NCI-H1417 treated with DMSO at 0.1 percent for 48 hours (cell line): Measurements from ENCODE around the gene HTR2A.

ENCODE experiments used
- DNase-seq: peaks from one replicate; lab custom pipeline; 2025; lab: John Stamatoyannopoulos, UW

Gene HTR2A

GRCh38 chr13:46896341-46897137 is at the start of gene HTR2A:
TSS of gene HTR2A (minus strand) at chr13:46897053. CDS start at chr13:46895906, 1,147 bp downstream.
- no peak for DNase-seq

DNA sequence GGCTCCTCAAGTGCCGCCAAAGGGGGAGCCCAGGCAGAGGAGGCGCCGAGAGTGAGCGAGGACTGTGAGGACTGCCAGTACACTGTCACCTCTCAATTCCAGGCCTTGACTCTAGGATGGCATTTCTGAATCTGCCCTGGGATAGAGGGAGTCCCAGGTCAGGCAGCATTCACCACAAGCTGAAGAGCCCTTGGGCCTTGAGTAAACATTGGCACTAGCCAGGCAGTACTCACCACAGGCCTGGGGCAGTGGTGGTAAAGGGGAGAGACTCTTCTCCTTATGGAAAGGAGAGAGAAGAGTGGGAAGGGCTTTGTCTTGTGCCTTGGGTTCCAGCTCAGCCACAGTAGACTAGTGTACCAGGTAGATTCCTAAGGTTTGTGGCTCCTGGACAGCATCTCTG is 39.7 kb upstream of the HTR2A start:
- DNase-seq, result no peak

GRCh38 chr13:46934749-46935148 is 37.9 kb upstream of the HTR2A start:
- no peak for DNase-seq

DNA sequence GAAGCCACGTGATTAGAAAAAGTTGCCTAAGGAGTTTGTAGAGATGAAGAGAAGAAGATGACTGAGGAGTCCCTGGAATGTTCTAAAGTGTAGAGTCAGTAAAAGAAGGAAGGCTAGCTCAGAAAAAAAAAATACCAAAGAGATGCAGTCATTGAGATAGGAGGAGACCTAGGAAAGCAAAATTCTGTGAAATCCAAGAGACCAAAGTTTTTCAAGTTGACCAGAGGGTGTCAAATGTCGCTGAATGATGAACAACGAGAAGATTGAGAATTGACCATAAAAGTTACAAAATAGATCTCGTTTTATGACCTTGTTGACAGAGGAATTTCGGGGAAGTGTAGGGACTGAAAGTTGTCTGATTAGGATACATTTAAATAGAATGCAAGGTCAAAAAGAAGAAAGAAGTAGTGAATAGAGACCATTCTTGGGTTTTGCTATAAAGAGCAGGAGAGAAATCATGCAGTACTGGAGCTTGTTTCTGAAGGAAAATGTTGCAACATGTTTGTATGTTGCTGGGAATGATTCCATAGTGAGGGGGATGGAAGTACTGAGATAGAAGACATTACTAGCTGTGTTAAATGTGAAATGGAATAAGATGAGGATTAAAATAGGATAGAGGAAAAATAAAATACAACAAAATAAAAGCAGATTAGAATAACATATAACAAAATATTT is 30.2 kb upstream of the HTR2A start:
- DNase-seq, result no peak

DNA sequence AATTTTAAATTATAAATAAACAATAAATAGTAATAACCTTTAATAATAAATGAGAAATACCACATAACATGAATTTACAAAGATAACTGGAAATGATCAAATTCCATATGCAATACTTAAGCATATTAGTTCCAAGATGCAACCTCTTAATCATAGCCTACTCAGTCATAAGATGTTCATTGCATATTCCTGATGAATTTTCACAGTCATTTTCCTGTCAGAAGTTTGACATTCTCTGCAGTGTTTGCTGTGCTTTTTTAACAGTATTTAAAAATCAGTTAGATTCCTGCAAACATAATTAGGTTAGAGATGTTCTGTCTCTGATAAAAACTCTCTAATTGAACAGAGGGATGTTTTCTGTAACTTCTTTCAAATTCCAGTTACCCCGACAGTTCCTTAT is 28.6 kb upstream of the HTR2A start:
- DNase-seq, result no peak

GRCh38 chr13:46914341-46914740 is 17.5 kb upstream of the HTR2A start:
- no peak for DNase-seq

GRCh38 chr13:46913757-46914156 is 16.9 kb upstream of the HTR2A start:
- no peak for DNase-seq

DNA sequence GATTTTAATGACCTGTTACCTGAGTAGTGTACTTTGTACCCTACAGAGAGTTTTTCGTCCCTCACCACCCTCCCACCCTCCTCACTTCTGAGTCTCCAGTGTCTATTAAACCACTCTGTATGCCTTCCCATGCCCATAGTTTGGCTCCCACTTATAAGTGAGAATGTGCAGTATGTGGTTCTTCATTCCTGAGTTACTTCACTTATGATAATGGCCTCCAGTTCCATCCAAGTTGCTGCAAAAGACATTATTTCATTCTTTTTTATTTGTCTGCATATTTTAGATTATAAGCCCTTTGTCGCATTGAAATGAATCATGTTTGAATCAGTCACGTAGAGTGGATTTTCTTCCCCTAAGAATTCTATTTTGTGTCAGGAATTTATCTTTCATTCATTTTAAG is 12.2 kb upstream of the HTR2A start:
- DNase-seq, result no peak

GRCh38 chr13:46908501-46908900 is 11.6 kb upstream of the HTR2A start:
- DNase-seq, result no peak

- no peak for DNase-seq
Measured at GRCh38 chr13:46906405-46906804, 9.6 kb upstream of the HTR2A start.

DNA sequence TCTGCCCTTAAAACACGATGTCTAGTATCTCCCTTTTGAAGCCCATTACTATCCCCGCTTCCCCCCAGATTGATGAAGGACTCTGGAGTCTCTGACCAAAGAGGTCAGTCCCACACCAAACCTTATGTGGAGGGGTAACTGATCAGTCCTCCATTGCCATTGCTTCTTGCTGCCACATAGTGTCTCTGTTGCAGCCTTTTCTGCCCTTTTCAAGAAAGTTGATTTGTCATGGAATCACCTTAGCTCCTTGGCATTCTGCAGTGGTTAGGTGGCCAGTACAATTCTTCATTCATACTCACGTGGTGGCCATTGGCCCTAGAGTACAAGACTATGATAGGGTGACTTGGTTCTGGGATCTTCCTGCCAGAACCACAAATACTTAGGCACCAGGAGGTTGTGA is 8.4 kb upstream of the HTR2A start:
- DNase-seq, result no peak

DNA sequence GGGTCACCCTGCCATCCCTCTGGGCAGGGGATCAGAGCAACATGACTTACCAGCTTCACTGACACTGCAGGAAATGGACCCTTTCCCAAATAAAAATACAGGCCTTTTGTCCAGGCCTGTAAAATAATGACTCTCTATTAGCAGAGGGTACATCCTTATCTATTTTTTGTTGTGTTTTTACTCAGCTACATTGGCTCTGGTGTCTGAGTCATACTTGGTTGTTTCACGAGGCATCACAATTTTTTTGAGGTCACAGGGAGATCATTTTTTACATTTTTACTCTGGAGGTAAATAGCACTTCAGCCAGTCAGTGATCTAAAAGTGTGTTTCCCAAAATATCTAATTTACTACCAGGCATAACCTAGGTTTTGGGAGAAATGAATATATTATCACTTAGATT is 6.9 kb upstream of the HTR2A start:
- DNase-seq, result no peak

GRCh38 chr13:46901721-46902120 is 4.9 kb upstream of the HTR2A start:
- DNase-seq, result no peak

- DNase-seq, result no peak
Measured at GRCh38 chr13:46899801-46900200, 2.9 kb upstream of the HTR2A start.

GRCh38 chr13:46895381-46895780 is 1.5 kb downstream of the HTR2A start:
- DNase-seq, result no peak

- DNase-seq, result no peak
Measured at GRCh38 chr13:46894568-46894967, 2.3 kb downstream of the HTR2A start.

- no peak for DNase-seq
Measured at GRCh38 chr13:46893798-46894560, 2.9 kb downstream of the HTR2A start.

- no peak for DNase-seq
Measured at GRCh38 chr13:46893221-46893740, 3.6 kb downstream of the HTR2A start.

- no peak for DNase-seq
Measured at GRCh38 chr13:46885018-46885417, 11.8 kb downstream of the HTR2A start.

GRCh38 chr13:46884531-46884930 is 12.3 kb downstream of the HTR2A start:
- no peak for DNase-seq

- no peak for DNase-seq
Measured at GRCh38 chr13:46881621-46882020, 15.2 kb downstream of the HTR2A start.

- DNase-seq, result no peak
Measured at GRCh38 chr13:46874006-46874405, 22.8 kb downstream of the HTR2A start.

- DNase-seq, result no peak
Measured at GRCh38 chr13:46871557-46871956, 25.3 kb downstream of the HTR2A start.
